ENCODE data around the gene MAB21L4. TPM values are rescaled to one million over a fixed set of nuclear protein-coding genes. Genes with fewer than 3 reads are reported as not detected.

The MAB21L4 gene
- total RNA-seq, 1 experiment from 2014 or later: not detected

GRCh38 chr2:240886678-240887609, 9.0 kb downstream of the MAB21L4 start:
- Histone ChIP-seq H3K4me2 (ENCODE audit: low read length) (no peak overlapping the region), H3K9ac (ENCODE audit: low read length) (no peak overlapping the region), H3K27me3 (ENCODE audit: insufficient read depth, low read length) (no peaks in the 10 kb centered on the region), H3K4me3 (replicated peaks in 1 of 2; ENCODE audit: low read depth in 1 of 2, low read length in 2 of 2) (no peak overlapping the region), H3K79me2 (ENCODE audit: insufficient read depth, low read length) (no peaks in the 10 kb centered on the region), H4K20me1 (ENCODE audit: insufficient read depth) (no peaks in the 10 kb centered on the region), H3K36me3 (ENCODE audit: control insufficient read depth in 1 of 2, insufficient read depth in 2 of 2, low read length in 2 of 2) (no peaks in the 10 kb centered on the region), H3K4me1 (ENCODE audit: control insufficient read depth in 1 of 2, insufficient read depth in 2 of 2, low read length in 2 of 2) (peaks cover 0 to 10% of the 10 kb centered on the region in 2 experiments; a peak in 1 of 4 replicates), H3K27ac (ENCODE audit: low read depth, low read length) (no peak overlapping the region), H2AFZ (ENCODE audit: low read depth, low read length, poor library complexity, severe bottlenecking) (no peak overlapping the region), H3K9me3 (ENCODE audit: control insufficient read depth in 1 of 2, insufficient read depth in 1 of 2, low read depth in 1 of 2, low read length in 2 of 2) (no peaks in the 10 kb centered on the region), H3K9me2 (ENCODE audit: insufficient read depth) (no peaks in the 10 kb centered on the region)
- ChIA-PET POLR2A (no interaction called here), CTCF (no interaction called here), RAD21 (ENCODE audit: low non-redundant PET in 1 of 2, low total read pairs in 2 of 2, uncharacterized antibody in 2 of 2, unreplicated experiment in 2 of 2) (no interaction called here)
- intact Hi-C loops (cut with micrococcal nuclease): no loop called here
- no TSS peak for BruUV-seq (replicated peaks)
- ATAC-seq (no peak), DNase-seq (ENCODE audit: low read depth, low spot score) (no peak)
- TF ChIP-seq CTCF (IDR thresholded peaks at IDR 0.05 in 2 of 3, conservative IDR thresholded peaks at IDR 0.05 in 1 of 3; ENCODE audit: borderline replicate concordance in 1 of 3, insufficient read depth in 1 of 3, low read depth in 2 of 3, low read length in 2 of 3): no peak
- TF ChIP-seq CEBPB (IDR thresholded peaks at IDR 0.05; ENCODE audit: low read depth): no peak
- no peak for TF ChIP-seq ZFX (IDR thresholded peaks at IDR 0.05)
- TF ChIP-seq EZH2 (IDR thresholded peaks at IDR 0.05): no peak
- no peak for TF ChIP-seq YY1 (IDR thresholded peaks at IDR 0.05; ENCODE audit: extremely low read depth, insufficient replicate concordance, low read depth, low read length)
- TF ChIP-seq ZNF274 (IDR thresholded peaks at IDR 0.05; ENCODE audit: low read depth, low read length): no peak
